Karpas-422 (cell line): ENCODE results near the gene NOS1AP. TPM values are rescaled to one million over a fixed set of nuclear protein-coding genes. Genes with fewer than 3 reads are reported as not detected.

Experiments used
- DNase-seq: peaks from one replicate; pipeline ENCODE4 v3.0.0-alpha.2; 2015
- H2AFZ ChIP-seq: fragments of 200-600 bp; sonication (generic); 2 replicates; pipeline ENCODE4 v1.6.1; 2014; ENCODE audit warnings: antibody characterized with exemption, low read length, mixed read lengths
- H3K27ac ChIP-seq: fragments of 200-600 bp; sonication (generic); 2 replicates; pipeline ENCODE4 v1.5.1; 2014; ENCODE audit warnings: mild to moderate bottlenecking, low read length, moderate library complexity
- H3K27me3 ChIP-seq: fragments of 200-600 bp; sonication (generic); 2 replicates; pipeline ENCODE4 v1.6.1; 2014; ENCODE audit warnings: low read length, mixed read lengths
- H3K36me3 ChIP-seq: fragments of 200-600 bp; sonication (generic); 2 replicates; pipeline ENCODE4 v1.6.1; 2014; ENCODE audit warnings: low read length, mixed read lengths; ENCODE audit not compliant: insufficient read depth
- H3K4me1 ChIP-seq: fragments of 200-600 bp; sonication (generic); 2 replicates; pipeline ENCODE4 v1.6.1; 2014; ENCODE audit warnings: mild to moderate bottlenecking, low read length, mixed read lengths
- H3K4me2 ChIP-seq: fragments of 200-600 bp; sonication (generic); 2 replicates; pipeline ENCODE4 v1.6.1; 2014; ENCODE audit warnings: low read length, low read depth, mild to moderate bottlenecking; ENCODE audit not compliant: poor library complexity, severe bottlenecking
- H3K4me3 ChIP-seq: fragments of 200-600 bp; sonication (generic); 2 replicates; pipeline ENCODE4 v1.5.1; 2014; ENCODE audit warnings: mild to moderate bottlenecking, antibody characterized with exemption, low read length, mixed read lengths
- H3K79me2 ChIP-seq: fragments of 200-600 bp; sonication (generic); 2 replicates; pipeline ENCODE4 v1.6.1; 2014; ENCODE audit warnings: mild to moderate bottlenecking, low read length, mixed read lengths
- H3K9ac ChIP-seq: fragments of 200-600 bp; sonication (generic); 2 replicates; pipeline ENCODE4 v1.6.0; 2014; ENCODE audit warnings: low read length
- H3K9me2 ChIP-seq: fragments of 200-600 bp; sonication (generic), shearing (Covaris generic); replicated peaks from 2 replicates; pipeline ENCODE4 v1.6.0; 2014; ENCODE audit warnings: mild to moderate bottlenecking, low read length, moderate library complexity; ENCODE audit not compliant: insufficient read depth
- H3K9me3 ChIP-seq: fragments of 300-700, 200-600 bp; sonication (generic); 2 replicates; pipeline ENCODE4 v1.6.1; 2014; ENCODE audit warnings: low read length, mixed read lengths
- H4K20me1 ChIP-seq: fragments of 200-600 bp; sonication (generic); 2 replicates; pipeline ENCODE4 v1.6.1; 2014; ENCODE audit warnings: mild to moderate bottlenecking, antibody characterized with exemption, low read length, low read depth; ENCODE audit not compliant: insufficient read depth
- total RNA-seq: library from RNA; depleted of rRNA; stranded (reverse); fragments of >200 nt; shearing (Covaris generic); gene quantifications from 2 replicates; pipeline ENCODE4 v1.2.3, GENCODE V29; 2014; ENCODE audit warnings: low replicate concordance

NOS1AP gene
- total RNA-seq, 1 experiment from 2014 or later, result not detected

GRCh38 chr1:162144853-162145252 is 75.4 kb downstream of the NOS1AP start:
- H3K27ac ChIP-seq, result no peak overlapping the region
- H3K79me2 ChIP-seq, result no peaks in the 10 kb centered on the region
- no peaks in the 10 kb centered on the region for H3K4me1 ChIP-seq
- H3K9ac ChIP-seq, result no peak overlapping the region
- H4K20me1 ChIP-seq, result no peaks in the 10 kb centered on the region
- H3K4me2 ChIP-seq, result no peak overlapping the region
- no peaks in the 10 kb centered on the region; the same call in 1 of the 2 replicates for H3K27me3 ChIP-seq
- no peaks in the 10 kb centered on the region for H3K36me3 ChIP-seq
- no peaks in the 10 kb centered on the region for H3K9me2 ChIP-seq
- DNase-seq, result no peak
- H3K9me3 ChIP-seq, result no peaks in the 10 kb centered on the region
- H2AFZ ChIP-seq, result no peak overlapping the region
- H3K4me3 ChIP-seq, result no peak overlapping the region

- no peaks in the 10 kb centered on the region for H3K79me2 ChIP-seq
These were observed 75.9 kb downstream of the NOS1AP start for GRCh38 chr1:162145280-162145965.

GRCh38 chr1:162145966-162146696 is 76.6 kb downstream of the NOS1AP start:
- Histone ChIP-seq H3K9me2 (no peaks in the 10 kb centered on the region), H3K9ac (no peak overlapping the region), H3K79me2 (no peaks in the 10 kb centered on the region), H3K27ac (no peak overlapping the region), H3K4me1 (no peaks in the 10 kb centered on the region), H3K36me3 (no peaks in the 10 kb centered on the region), H3K9me3 (no peaks in the 10 kb centered on the region), H3K4me2 (no peak overlapping the region), H3K4me3 (no peak overlapping the region), H2AFZ (no peak overlapping the region), H4K20me1 (no peaks in the 10 kb centered on the region), H3K27me3 (no peaks in the 10 kb centered on the region; the same call in 1 of the 2 replicates)
- DNase-seq, result no peak

More at GRCh38 chr1:162145280-162145965, 75.9 kb downstream of the NOS1AP start:
- no peaks in the 10 kb centered on the region for H4K20me1 ChIP-seq
- no peaks in the 10 kb centered on the region for H3K9me2 ChIP-seq
- no peak overlapping the region for H3K4me2 ChIP-seq
- no peak overlapping the region for H2AFZ ChIP-seq
- H3K4me3 ChIP-seq, result no peak overlapping the region
- H3K27me3 ChIP-seq, result no peaks in the 10 kb centered on the region; the same call in 1 of the 2 replicates
- H3K9me3 ChIP-seq, result no peaks in the 10 kb centered on the region
- H3K4me1 ChIP-seq, result no peaks in the 10 kb centered on the region
- no peak overlapping the region for H3K9ac ChIP-seq
- H3K36me3 ChIP-seq, result no peaks in the 10 kb centered on the region
- DNase-seq, result no peak
- no peak overlapping the region for H3K27ac ChIP-seq

GRCh38 chr1:162147760-162148159 is 78.3 kb downstream of the NOS1AP start:
- no peak for DNase-seq
- Histone ChIP-seq H3K36me3 (no peaks in the 10 kb centered on the region), H2AFZ (no peak overlapping the region), H3K9ac (no peak overlapping the region), H3K4me1 (no peaks in the 10 kb centered on the region), H3K9me3 (no peaks in the 10 kb centered on the region), H3K27ac (no peak overlapping the region), H3K79me2 (no peaks in the 10 kb centered on the region), H3K9me2 (no peaks in the 10 kb centered on the region), H3K4me2 (no peak overlapping the region), H3K4me3 (no peak overlapping the region), H3K27me3 (no peaks in the 10 kb centered on the region; the same call in 1 of the 2 replicates), H4K20me1 (no peaks in the 10 kb centered on the region)

- Histone ChIP-seq H4K20me1 (no peaks in the 10 kb centered on the region), H3K9me2 (no peaks in the 10 kb centered on the region), H3K4me1 (no peaks in the 10 kb centered on the region), H2AFZ (no peak overlapping the region), H3K27me3 (no peaks in the 10 kb centered on the region), H3K4me2 (no peak overlapping the region), H3K36me3 (no peaks in the 10 kb centered on the region), H3K9ac (no peak overlapping the region), H3K9me3 (no peaks in the 10 kb centered on the region), H3K79me2 (no peaks in the 10 kb centered on the region), H3K4me3 (no peak overlapping the region), H3K27ac (no peak overlapping the region)
- DNase-seq, result no peak
These were observed 80.6 kb downstream of the NOS1AP start for GRCh38 chr1:162150112-162150511.

- H2AFZ ChIP-seq, result no peak overlapping the region
- H3K9ac ChIP-seq, result no peak overlapping the region
- DNase-seq, result no peak
- no peaks in the 10 kb centered on the region for H3K9me3 ChIP-seq
- no peaks in the 10 kb centered on the region for H3K27me3 ChIP-seq
- H3K4me2 ChIP-seq, result no peak overlapping the region
- H3K27ac ChIP-seq, result no peak overlapping the region
- H3K79me2 ChIP-seq, result no peaks in the 10 kb centered on the region
- H3K4me3 ChIP-seq, result no peak overlapping the region
- H3K4me1 ChIP-seq, result no peaks in the 10 kb centered on the region
- H3K36me3 ChIP-seq, result no peaks in the 10 kb centered on the region
- no peaks in the 10 kb centered on the region for H3K9me2 ChIP-seq
- no peaks in the 10 kb centered on the region for H4K20me1 ChIP-seq
These were observed 82.7 kb downstream of the NOS1AP start for GRCh38 chr1:162151900-162152829.

GRCh38 chr1:162153374-162153773 is 83.9 kb downstream of the NOS1AP start:
- DNase-seq, result no peak
- H3K4me2 ChIP-seq, result no peak overlapping the region
- H3K36me3 ChIP-seq, result no peaks in the 10 kb centered on the region
- H3K9ac ChIP-seq, result no peak overlapping the region
- no peaks in the 10 kb centered on the region for H3K79me2 ChIP-seq
- H3K27me3 ChIP-seq, result no peaks in the 10 kb centered on the region
- H3K4me1 ChIP-seq, result no peaks in the 10 kb centered on the region
- H3K9me2 ChIP-seq, result no peaks in the 10 kb centered on the region
- H4K20me1 ChIP-seq, result no peaks in the 10 kb centered on the region
- no peak overlapping the region for H3K27ac ChIP-seq
- H2AFZ ChIP-seq, result no peak overlapping the region
- H3K9me3 ChIP-seq, result no peaks in the 10 kb centered on the region
- H3K4me3 ChIP-seq, result no peak overlapping the region

GRCh38 chr1:162157469-162157868 is 88.0 kb downstream of the NOS1AP start:
- no peak for DNase-seq
- no peak overlapping the region for H3K27ac ChIP-seq
- no peak overlapping the region for H2AFZ ChIP-seq
- no peaks in the 10 kb centered on the region for H3K9me2 ChIP-seq
- no peaks in the 10 kb centered on the region for H3K79me2 ChIP-seq
- no peaks in the 10 kb centered on the region for H3K36me3 ChIP-seq
- H3K4me2 ChIP-seq, result no peak overlapping the region
- H3K9ac ChIP-seq, result no peak overlapping the region
- no peaks in the 10 kb centered on the region for H3K27me3 ChIP-seq
- no peaks in the 10 kb centered on the region for H3K4me1 ChIP-seq
- H3K9me3 ChIP-seq, result no peaks in the 10 kb centered on the region
- H4K20me1 ChIP-seq, result no peaks in the 10 kb centered on the region
- no peak overlapping the region for H3K4me3 ChIP-seq
